GF-D8 (cell line): ENCODE data around the gene PTPN14.
"Not testable (repeated sequence)": the region's sequence is repeated elsewhere in the genome, so short reads cannot be mapped to it uniquely, and the experiment has no call there.

Experiments
- DNase-seq: peaks from one replicate; lab custom pipeline; 2025; lab: John Stamatoyannopoulos, UW

Gene PTPN14

GRCh38 chr1:214551436-214552173 is at the start of gene PTPN14:
Gene PTPN14 (minus strand): TSS chr1:214551602. CDS start chr1:214464803, 86,799 bp downstream.
- no peak for DNase-seq

- no peak for DNase-seq
These were observed 41.8 kb upstream of the PTPN14 start for GRCh38 chr1:214593158-214593557.

- DNase-seq = not testable (repeated sequence)
These were observed 40.5 kb upstream of the PTPN14 start for GRCh38 chr1:214591918-214592317.

GRCh38 chr1:214590696-214591095 is 39.3 kb upstream of the PTPN14 start:
- DNase-seq = no peak

GRCh38 chr1:214588963-214589597 is 37.7 kb upstream of the PTPN14 start:
- DNase-seq = no peak

- DNase-seq = no peak
These were observed 35.8 kb upstream of the PTPN14 start for GRCh38 chr1:214587165-214587564.

GRCh38 chr1:214586621-214587020 is 35.2 kb upstream of the PTPN14 start:
- DNase-seq = no peak

GRCh38 chr1:214584805-214585766 is 33.7 kb upstream of the PTPN14 start:
- DNase-seq = no peak

- no peak for DNase-seq
These were observed 32.6 kb upstream of the PTPN14 start for GRCh38 chr1:214583824-214584554.

GRCh38 chr1:214583113-214583512 is 31.7 kb upstream of the PTPN14 start:
- no peak for DNase-seq

- DNase-seq = no peak
These were observed 31.0 kb upstream of the PTPN14 start for GRCh38 chr1:214582289-214582891.

- no peak for DNase-seq
These were observed 30.4 kb upstream of the PTPN14 start for GRCh38 chr1:214581785-214582184.

GRCh38 chr1:214579183-214579582 is 27.8 kb upstream of the PTPN14 start:
- DNase-seq = peak; percentile 41

- DNase-seq = not testable (repeated sequence)
These were observed 24.7 kb upstream of the PTPN14 start for GRCh38 chr1:214576120-214576519.

GRCh38 chr1:214574598-214575411 is 23.4 kb upstream of the PTPN14 start:
- no peak for DNase-seq

GRCh38 chr1:214573386-214574318 is 22.2 kb upstream of the PTPN14 start:
- no peak for DNase-seq

- DNase-seq = no peak
These were observed 19.9 kb upstream of the PTPN14 start for GRCh38 chr1:214571281-214571680.

GRCh38 chr1:214570442-214570841 is 19.0 kb upstream of the PTPN14 start:
- DNase-seq = no peak

GRCh38 chr1:214569357-214570004 is 18.1 kb upstream of the PTPN14 start:
- DNase-seq = no peak
